Activated T-cell treated with anti-CD3 and anti-CD28 coated beads, Interleukin-2, amount 50 U/mL, for 48 hours (primary cell): ENCODE results near the gene AIDA.
A peak's percentile ranks its signal among the peaks of the same experiment; 100 is the strongest.

ENCODE experiments used
- DNase-seq, 2 experiments: peaks; one replicate each; pipeline ENCODE4 v3.0.0-alpha.2; 2020

Gene AIDA

DNA sequence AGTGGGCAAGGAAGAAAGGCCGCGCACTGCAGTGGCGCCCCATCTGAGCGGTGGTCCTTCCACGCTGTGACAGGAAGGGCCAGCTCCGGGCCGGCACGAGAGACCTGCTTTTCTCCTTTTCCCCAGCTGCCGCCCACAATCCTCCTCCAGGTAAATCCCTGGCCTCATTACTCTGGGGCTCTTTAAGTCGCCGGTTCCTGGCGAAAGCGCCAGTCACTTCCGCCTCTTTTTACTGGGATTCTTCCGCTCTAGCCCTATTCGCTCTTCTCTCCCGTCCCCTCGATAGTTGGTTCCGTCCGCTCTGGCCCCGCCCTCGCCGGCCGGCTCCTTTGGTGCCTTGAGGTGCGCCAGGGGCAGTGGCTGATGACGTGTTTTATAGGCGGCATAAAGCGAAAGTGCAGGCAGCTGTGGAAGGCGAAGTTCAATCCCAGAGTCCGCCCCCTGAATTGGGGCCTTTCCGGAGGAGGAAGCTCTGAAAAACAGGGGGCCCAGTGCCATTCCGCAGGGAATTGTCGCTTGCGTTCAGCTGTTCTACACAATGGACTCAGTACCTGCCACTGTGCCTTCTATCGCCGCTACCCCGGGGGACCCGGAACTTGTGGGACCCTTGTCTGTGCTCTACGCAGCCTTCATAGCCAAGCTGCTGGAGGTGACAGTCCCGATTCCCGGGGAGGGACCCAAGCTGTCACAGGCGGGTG, 68.2 kb downstream of the AIDA start:
- DNase-seq, result peak; percentile 98 to 99

- DNase-seq, result no peak
These were observed 68.7 kb downstream of the AIDA start for GRCh38 chr1:222643606-222643937.

GRCh38 chr1:222642468-222642867, 69.8 kb downstream of the AIDA start:
- no peak for DNase-seq

DNA sequence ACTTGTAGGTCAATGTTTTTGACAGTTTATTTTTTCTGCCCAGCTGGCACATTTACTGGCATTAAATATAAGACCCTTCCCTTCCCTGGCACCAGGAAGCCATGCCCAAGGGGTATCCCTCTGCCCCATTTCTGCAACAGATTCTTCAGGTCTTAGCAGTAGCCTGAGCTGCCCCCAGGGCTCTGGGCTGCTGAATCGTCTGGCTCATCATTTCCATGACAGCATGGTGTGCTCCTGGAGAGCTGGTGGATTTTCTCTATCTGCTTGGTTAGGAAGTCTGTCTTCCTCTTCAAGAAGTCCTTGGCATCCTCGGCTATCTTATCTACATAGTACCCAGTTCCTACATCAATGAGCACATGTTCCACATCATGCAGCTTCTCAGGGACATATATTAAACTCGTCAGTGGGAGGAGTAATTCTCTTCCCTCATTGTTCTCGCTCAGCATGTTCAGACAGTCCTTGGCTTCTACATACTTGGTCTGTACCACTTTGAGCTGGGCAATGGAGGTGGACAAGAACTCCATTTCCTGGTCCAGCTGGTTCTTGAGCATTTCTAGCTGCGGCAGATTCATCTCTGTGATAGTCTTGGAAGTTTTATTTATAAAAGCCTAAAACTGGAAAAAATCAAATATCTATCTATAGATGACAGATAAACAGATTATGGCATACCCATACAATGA, 70.9 kb downstream of the AIDA start:
- DNase-seq, result no peak

DNA sequence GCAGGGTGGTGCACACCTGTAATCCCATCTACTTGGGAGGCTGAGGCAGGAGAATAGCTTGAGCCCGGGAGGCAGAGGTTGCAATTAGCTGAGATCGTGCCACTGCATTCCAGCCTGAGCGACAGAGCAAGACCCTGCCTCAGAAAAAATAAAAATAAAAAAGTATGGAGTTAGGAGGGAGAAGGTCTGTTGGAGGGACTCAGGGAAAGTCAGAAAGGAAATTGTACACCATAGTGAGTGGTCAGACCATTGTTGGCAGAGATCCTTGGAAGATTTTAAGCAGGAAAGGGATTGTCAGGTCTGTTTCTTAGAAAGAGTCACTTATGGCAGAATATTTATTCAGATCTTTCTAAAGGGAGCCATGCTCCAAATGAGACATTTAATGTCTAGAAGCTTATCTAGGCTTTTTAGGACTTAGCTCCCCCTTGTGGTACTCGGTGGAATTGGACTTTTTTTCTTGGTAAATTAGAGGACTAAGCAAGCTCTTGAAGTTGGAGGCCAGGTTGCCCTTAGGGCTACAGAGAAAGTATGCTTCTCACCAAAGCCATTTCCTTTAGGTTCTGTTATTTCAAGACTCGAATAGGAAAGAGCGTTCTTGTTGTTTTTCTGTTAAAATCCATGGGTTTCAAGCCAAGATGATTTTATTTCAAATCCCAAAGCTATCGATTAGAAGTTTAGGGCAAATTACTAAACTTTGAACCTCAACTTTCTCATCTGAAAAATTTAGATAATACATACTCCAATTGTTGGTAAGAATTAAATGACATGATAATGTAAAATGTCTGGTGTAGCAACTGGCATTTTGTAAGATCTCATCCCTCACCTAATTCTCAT, 77.9 kb downstream of the AIDA start:
- peak; percentile 33 to 43 for DNase-seq

GRCh38 chr1:222632749-222633148, 79.5 kb downstream of the AIDA start:
- DNase-seq, result no peak

GRCh38 chr1:222631611-222632208, 80.6 kb downstream of the AIDA start:
- no peak for DNase-seq

DNA sequence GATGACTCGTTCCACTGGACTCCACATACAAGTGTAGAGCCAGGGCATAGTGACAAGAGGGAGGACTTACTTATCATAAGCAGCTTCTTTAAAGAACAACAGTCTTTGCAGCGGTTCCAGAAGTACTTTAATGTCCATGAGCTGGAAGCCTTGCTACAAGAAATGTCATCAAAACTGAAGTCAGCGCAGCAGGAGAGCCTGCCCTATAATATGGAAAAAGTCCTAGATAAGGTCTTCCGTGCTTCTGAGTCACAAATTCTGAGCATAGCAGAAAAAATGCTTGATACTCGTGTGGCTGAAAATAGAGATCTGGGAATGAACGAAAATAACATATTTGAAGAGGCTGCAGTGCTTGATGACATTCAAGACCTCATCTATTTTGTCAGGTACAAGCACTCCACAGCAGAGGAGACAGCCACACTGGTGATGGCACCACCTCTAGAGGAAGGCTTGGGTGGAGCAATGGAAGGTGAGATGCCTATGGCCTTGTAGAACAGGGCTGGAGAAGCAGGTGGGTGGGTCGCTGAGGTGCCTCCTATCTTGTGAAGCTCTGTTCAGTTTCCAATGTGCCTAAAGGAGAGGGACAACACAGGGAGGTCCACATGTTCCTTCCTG, 82.3 kb downstream of the AIDA start:
- no peak for DNase-seq

GRCh38 chr1:222627232-222627631, 85.1 kb downstream of the AIDA start:
- DNase-seq, result no peak

GRCh38 chr1:222624214-222624613, 88.1 kb downstream of the AIDA start:
- DNase-seq, result no peak

- no peak for DNase-seq
These were observed 88.8 kb downstream of the AIDA start for GRCh38 chr1:222623458-222623857.

- no peak for DNase-seq
These were observed 89.5 kb downstream of the AIDA start for GRCh38 chr1:222622765-222623164.

GRCh38 chr1:222620566-222620965, 91.7 kb downstream of the AIDA start:
- no peak for DNase-seq

GRCh38 chr1:222618880-222619596, 93.3 kb downstream of the AIDA start:
- peak; percentile 31 to 43 for DNase-seq
